Measurements from ENCODE around the gene KRTAP10-4. TPM values are rescaled to one million over a fixed set of nuclear protein-coding genes. Genes with fewer than 3 reads are reported as not detected.

KRTAP10-4 gene
- total and polyA plus RNA-seq, 10 of the 15 experiments (the other 5 are each of a cell fraction or from before 2014, with no cell fraction given) = not detected

DNA sequence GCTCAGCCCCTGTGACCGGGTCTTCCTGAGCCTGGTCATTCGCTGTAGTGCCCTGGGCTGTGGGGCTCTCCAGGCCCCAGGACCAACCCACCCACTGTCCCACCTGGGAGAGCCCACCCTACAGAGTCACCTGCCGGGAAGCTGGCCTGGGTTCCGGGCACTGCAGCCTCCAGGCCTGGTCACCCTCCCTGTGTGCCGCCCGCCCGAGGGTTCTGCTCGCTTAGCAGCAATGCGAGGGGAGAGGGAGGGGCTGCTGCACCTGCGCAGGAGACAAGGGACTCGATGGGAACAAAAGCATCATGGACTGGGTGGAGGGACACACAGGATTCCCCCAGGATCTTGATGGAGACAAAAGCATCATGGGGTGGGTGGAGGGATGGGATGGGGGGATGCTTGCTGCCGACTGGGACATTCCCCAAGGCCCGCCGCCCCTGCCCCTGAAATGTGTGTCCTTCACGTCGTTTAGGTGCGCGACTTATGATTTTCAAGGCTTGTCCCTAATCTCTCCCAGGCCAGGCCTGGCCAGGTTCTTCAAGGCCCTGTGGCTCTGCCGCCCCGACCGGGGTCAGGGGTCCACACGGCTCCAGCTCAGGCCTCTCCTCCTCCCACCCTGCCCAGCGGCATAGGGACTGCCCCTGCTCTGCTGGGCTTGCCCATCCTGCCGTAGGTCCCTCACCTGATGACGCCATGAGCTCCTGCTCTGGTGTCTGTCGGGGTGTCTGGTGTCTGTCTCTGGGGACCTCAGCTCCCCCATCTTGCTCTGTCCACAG lies 40.0 kb downstream of the KRTAP10-4 start:
- no TSS peak for BruUV-seq (replicated peaks)
- RAD21 ChIA-PET (ENCODE audit: unreplicated experiment) = no interaction called here
- intact Hi-C loops (cut with micrococcal nuclease; ENCODE audit: unreplicated experiment) = no loop called here

DNA sequence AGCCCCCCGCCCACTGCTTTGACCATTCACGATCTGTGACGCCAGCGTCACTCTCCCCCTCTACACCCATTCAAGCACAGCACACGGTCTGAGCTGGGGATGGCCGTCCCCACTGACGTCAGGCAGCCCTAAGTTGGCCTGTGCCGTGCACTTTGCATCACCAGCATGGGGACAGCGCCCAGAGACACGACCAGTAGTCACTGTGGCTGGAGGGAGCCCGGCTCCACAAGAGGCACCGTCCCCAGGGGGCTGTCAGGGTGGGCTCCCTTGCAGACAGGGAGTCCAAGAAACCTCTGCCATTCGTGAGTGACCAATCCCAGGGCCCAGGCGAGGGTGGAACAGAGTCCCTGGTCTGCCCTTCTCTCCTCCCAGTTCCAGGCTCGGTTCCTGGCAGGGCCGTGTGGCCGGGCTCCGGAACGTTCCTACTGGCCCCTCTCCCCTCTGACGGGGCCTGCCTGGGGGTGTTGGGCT lies 40.7 kb downstream of the KRTAP10-4 start:
- Histone ChIP-seq H3K9me3 (replicated peaks; ENCODE audit: control insufficient read depth, insufficient read depth, low read length) (peaks cover 2% of the 10 kb centered on the region; the same call in 1 of the 3 replicates), H3K9ac (ENCODE audit: control insufficient read depth, insufficient read depth, low read length) (no peak overlapping the region), H3K27me3 (replicated peaks in 1 of 2; ENCODE audit: control insufficient read depth in 2 of 2, insufficient read depth in 2 of 2, low read length in 1 of 2) (no peaks in the 10 kb centered on the region), H3K4me3 (no peak overlapping the region), H2AFZ (ENCODE audit: control insufficient read depth, low read depth, low read length) (no peak overlapping the region), H3K4me2 (ENCODE audit: control insufficient read depth, insufficient read depth) (no peak overlapping the region), H3K36me3 (ENCODE audit: control insufficient read depth in 2 of 2, insufficient read depth in 2 of 2, low read length in 1 of 2) (no peaks in the 10 kb centered on the region), H4K20me1 (ENCODE audit: control insufficient read depth, insufficient read depth) (no peaks in the 10 kb centered on the region), H3K27ac (ENCODE audit: control insufficient read depth, insufficient read depth) (no peak overlapping the region), H3K79me2 (ENCODE audit: control insufficient read depth, insufficient read depth, low read length) (no peaks in the 10 kb centered on the region), H3K4me1 (ENCODE audit: control insufficient read depth, insufficient read depth, low read length) (no peaks in the 10 kb centered on the region)
- ATAC-seq (no peak), DNase-seq (ENCODE audit: low read depth, low spot score) (no peak), FAIRE-seq (no peak)
- intact Hi-C loops (cut with micrococcal nuclease; ENCODE audit: unreplicated experiment) = no loop called here
- SMC1A ChIA-PET (ENCODE audit: uncharacterized antibody, unreplicated experiment) = no interaction called here
- WGBS (ENCODE audit: insufficient coverage, insufficient replicate concordance, low lambda C conversion rate, missing lambda C conversion rate) = 26% methylated on average over 18 of the region's 20 CpGs
- RAD21 ChIA-PET (ENCODE audit: unreplicated experiment) = no interaction called here
- in situ Hi-C loops (cut with MboI) = no loop called here
- POLR2A ChIA-PET = no interaction called here
- no TSS peak for BruUV-seq (replicated peaks)
- CTCF ChIA-PET = no interaction called here
- TF ChIP-seq ZNF24 (IDR thresholded peaks at IDR 0.05) (no peak), SKIL (IDR thresholded peaks at IDR 0.05; ENCODE audit: low read depth, poor library complexity, severe bottlenecking) (no peak)
- TF ChIP-seq, protein P1, sequence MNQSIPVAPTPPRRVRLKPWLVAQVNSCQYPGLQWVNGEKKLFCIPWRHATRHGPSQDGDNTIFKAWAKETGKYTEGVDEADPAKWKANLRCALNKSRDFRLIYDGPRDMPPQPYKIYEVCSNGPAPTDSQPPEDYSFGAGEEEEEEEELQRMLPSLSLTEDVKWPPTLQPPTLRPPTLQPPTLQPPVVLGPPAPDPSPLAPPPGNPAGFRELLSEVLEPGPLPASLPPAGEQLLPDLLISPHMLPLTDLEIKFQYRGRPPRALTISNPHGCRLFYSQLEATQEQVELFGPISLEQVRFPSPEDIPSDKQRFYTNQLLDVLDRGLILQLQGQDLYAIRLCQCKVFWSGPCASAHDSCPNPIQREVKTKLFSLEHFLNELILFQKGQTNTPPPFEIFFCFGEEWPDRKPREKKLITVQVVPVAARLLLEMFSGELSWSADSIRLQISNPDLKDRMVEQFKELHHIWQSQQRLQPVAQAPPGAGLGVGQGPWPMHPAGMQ (IDR thresholded peaks at IDR 0.05; ENCODE audit: borderline replicate concordance) = no peak
- TF ChIP-seq, protein P2, sequence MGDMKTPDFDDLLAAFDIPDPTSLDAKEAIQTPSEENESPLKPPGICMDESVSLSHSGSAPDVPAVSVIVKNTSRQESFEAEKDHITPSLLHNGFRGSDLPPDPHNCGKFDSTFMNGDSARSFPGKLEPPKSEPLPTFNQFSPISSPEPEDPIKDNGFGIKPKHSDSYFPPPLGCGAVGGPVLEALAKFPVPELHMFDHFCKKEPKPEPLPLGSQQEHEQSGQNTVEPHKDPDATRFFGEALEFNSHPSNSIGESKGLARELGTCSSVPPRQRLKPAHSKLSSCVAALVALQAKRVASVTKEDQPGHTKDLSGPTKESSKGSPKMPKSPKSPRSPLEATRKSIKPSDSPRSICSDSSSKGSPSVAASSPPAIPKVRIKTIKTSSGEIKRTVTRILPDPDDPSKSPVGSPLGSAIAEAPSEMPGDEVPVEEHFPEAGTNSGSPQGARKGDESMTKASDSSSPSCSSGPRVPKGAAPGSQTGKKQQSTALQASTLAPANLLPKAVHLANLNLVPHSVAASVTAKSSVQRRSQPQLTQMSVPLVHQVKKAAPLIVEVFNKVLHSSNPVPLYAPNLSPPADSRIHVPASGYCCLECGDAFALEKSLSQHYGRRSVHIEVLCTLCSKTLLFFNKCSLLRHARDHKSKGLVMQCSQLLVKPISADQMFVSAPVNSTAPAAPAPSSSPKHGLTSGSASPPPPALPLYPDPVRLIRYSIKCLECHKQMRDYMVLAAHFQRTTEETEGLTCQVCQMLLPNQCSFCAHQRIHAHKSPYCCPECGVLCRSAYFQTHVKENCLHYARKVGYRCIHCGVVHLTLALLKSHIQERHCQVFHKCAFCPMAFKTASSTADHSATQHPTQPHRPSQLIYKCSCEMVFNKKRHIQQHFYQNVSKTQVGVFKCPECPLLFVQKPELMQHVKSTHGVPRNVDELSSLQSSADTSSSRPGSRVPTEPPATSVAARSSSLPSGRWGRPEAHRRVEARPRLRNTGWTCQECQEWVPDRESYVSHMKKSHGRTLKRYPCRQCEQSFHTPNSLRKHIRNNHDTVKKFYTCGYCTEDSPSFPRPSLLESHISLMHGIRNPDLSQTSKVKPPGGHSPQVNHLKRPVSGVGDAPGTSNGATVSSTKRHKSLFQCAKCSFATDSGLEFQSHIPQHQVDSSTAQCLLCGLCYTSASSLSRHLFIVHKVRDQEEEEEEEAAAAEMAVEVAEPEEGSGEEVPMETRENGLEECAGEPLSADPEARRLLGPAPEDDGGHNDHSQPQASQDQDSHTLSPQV (IDR thresholded peaks at IDR 0.05) = no peak

More for the DNA sequence above, 40.0 kb downstream of the KRTAP10-4 start:
- no peaks in the 10 kb centered on the region for H3K4me1 ChIP-seq (ENCODE audit: control insufficient read depth, insufficient read depth, low read length)
- no peaks in the 10 kb centered on the region for H4K20me1 ChIP-seq (ENCODE audit: control insufficient read depth, insufficient read depth)
- H3K36me3 ChIP-seq (ENCODE audit: control insufficient read depth in 2 of 2, insufficient read depth in 2 of 2, low read length in 1 of 2) = no peaks in the 10 kb centered on the region
- ChIA-PET POLR2A (no interaction called here), SMC1A (ENCODE audit: uncharacterized antibody, unreplicated experiment) (no interaction called here), CTCF (no interaction called here)
- TF ChIP-seq IRF3 (IDR thresholded peaks at IDR 0.05) = no peak
- H3K9me3 ChIP-seq (replicated peaks; ENCODE audit: control insufficient read depth, insufficient read depth, low read length) = peaks cover 2% of the 10 kb centered on the region; the same call in 1 of the 3 replicates
- no peak overlapping the region for H3K9ac ChIP-seq (ENCODE audit: control insufficient read depth, insufficient read depth, low read length)
- H3K4me3 ChIP-seq = no peak overlapping the region
- H3K79me2 ChIP-seq (ENCODE audit: control insufficient read depth, insufficient read depth, low read length) = no peaks in the 10 kb centered on the region
- no peak for DNase-seq (ENCODE audit: low read depth, low spot score)
- H3K27ac ChIP-seq (ENCODE audit: control insufficient read depth, insufficient read depth) = no peak overlapping the region
- 64% methylated on average over 23 of the region's 26 CpGs for WGBS (ENCODE audit: insufficient coverage, insufficient replicate concordance, low lambda C conversion rate, missing lambda C conversion rate)
- no peak overlapping the region for H2AFZ ChIP-seq (ENCODE audit: control insufficient read depth, low read depth, low read length)
- no peak overlapping the region for H3K4me2 ChIP-seq (ENCODE audit: control insufficient read depth, insufficient read depth)
- ATAC-seq = no peak
- in situ Hi-C loops (cut with MboI) = no loop called here
- no peak for FAIRE-seq
- H3K27me3 ChIP-seq (replicated peaks in 1 of 2; ENCODE audit: control insufficient read depth in 2 of 2, insufficient read depth in 2 of 2, low read length in 1 of 2) = no peaks in the 10 kb centered on the region

Data from GM12878 (cell line).